ENCODE measurements around the gene RNF13. TPM values are rescaled to one million over a fixed set of nuclear protein-coding genes. Genes with fewer than 3 reads are reported as not detected.

RNF13 gene
- total RNA-seq, 1 donor from 2014 or later = 66.0 TPM

DNA sequence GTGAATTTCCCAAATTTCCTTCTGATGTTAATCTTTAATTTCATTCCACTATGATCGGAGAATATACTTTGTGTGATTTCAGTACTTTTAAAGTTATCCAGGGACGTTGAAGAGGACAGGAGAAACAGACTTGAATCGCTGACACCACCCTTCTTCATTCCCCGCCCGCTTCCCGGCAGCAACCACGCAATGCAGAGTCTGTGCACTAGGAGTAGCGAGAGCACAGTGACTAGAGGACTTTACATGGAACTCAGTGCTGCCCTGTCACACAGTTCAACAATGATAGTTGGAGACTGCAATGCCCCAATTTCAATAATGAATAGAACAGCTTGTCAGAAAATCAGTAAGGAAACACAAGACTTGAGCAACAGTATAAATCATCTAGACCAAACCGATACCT, 73.9 kb downstream of the RNF13 start:
- Histone ChIP-seq H3K36me3 (peaks cover 0 to 7% of the 10 kb centered on the region in 2 donors), H3K4me1 (peaks cover 11% of the 10 kb centered on the region), H3K27ac (no peak overlapping the region), H3K4me3 (no peak overlapping the region), H3K9me3 (no peaks in the 10 kb centered on the region), H3K27me3 (no peaks in the 10 kb centered on the region)
- DNase-seq (ENCODE audit: extremely low spot score in 2 of 2) = no peak
- TF ChIP-seq POLR2A (IDR thresholded peaks at IDR 0.05) = no peak
- TF ChIP-seq CTCF (IDR thresholded peaks at IDR 0.05) = no peak
- TF ChIP-seq POLR2AphosphoS5 (IDR thresholded peaks at IDR 0.05; ENCODE audit: insufficient read depth in 1 of 2, low read depth in 1 of 2) = no peak
- intact Hi-C loops (cut with DNase I) = no loop called here

- Histone ChIP-seq H3K27me3 (no peaks in the 10 kb centered on the region), H3K9me3 (no peaks in the 10 kb centered on the region), H3K4me3 (no peak overlapping the region), H3K27ac (no peak overlapping the region), H3K4me1 (peaks cover 11% of the 10 kb centered on the region), H3K36me3 (peaks cover 0 to 12% of the 10 kb centered on the region in 2 donors)
- TF ChIP-seq CTCF (IDR thresholded peaks at IDR 0.05) = no peak
- TF ChIP-seq POLR2AphosphoS5 (IDR thresholded peaks at IDR 0.05; ENCODE audit: insufficient read depth in 1 of 2, low read depth in 1 of 2) = no peak
- TF ChIP-seq POLR2A (IDR thresholded peaks at IDR 0.05) = no peak
- intact Hi-C loops (cut with DNase I) = no loop called here
- DNase-seq (ENCODE audit: extremely low spot score in 2 of 2) = no peak
Observed at GRCh38 chr3:149891621-149892020, 78.6 kb downstream of the RNF13 start.

- intact Hi-C loops (cut with DNase I) = no loop called here
- Histone ChIP-seq H3K27ac (no peak overlapping the region), H3K9me3 (no peaks in the 10 kb centered on the region), H3K27me3 (no peaks in the 10 kb centered on the region), H3K36me3 (peaks cover 0 to 13% of the 10 kb centered on the region in 2 donors), H3K4me1 (peaks cover 11% of the 10 kb centered on the region), H3K4me3 (no peak overlapping the region)
- no peak for DNase-seq (ENCODE audit: extremely low spot score in 2 of 2)
- TF ChIP-seq CTCF (IDR thresholded peaks at IDR 0.05) (no peak), POLR2A (IDR thresholded peaks at IDR 0.05) (no peak), POLR2AphosphoS5 (IDR thresholded peaks at IDR 0.05; ENCODE audit: insufficient read depth in 1 of 2, low read depth in 1 of 2) (no peak)
Observed at GRCh38 chr3:149892371-149892770, 79.4 kb downstream of the RNF13 start.

DNA sequence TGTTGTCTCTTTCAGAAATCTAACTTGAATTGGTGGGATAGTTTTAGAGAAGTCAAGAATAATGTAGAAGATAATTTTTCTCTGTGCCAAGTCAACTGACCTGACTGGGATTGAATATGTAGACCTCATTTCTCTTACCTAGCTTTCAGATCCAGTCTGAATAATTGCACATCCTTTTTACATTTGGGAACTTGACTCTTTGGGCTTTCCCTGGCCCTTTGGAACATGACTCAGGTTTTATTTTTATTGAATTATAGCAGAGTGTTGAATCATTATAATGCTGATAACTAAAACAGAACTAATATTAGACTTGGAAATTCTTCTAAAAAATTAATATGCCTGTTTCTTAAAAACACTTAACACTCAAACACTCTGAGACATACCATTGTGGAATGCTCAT, 81.2 kb downstream of the RNF13 start:
- DNase-seq (ENCODE audit: extremely low spot score in 2 of 2) = no peak
- Histone ChIP-seq H3K9me3 (no peaks in the 10 kb centered on the region), H3K27ac (no peak overlapping the region), H3K36me3 (peaks cover 0 to 18% of the 10 kb centered on the region in 2 donors), H3K4me1 (peaks cover 11% of the 10 kb centered on the region), H3K4me3 (no peak overlapping the region), H3K27me3 (no peaks in the 10 kb centered on the region)
- intact Hi-C loops (cut with DNase I) = no loop called here
- no peak for TF ChIP-seq CTCF (IDR thresholded peaks at IDR 0.05)
- no peak for TF ChIP-seq POLR2AphosphoS5 (IDR thresholded peaks at IDR 0.05; ENCODE audit: insufficient read depth in 1 of 2, low read depth in 1 of 2)
- no peak for TF ChIP-seq POLR2A (IDR thresholded peaks at IDR 0.05)

- H3K36me3 ChIP-seq = peaks cover 0 to 18% of the 10 kb centered on the region in 2 donors
- intact Hi-C loops (cut with DNase I) = no loop called here
- no peaks in the 10 kb centered on the region for H3K9me3 ChIP-seq
- H3K27ac ChIP-seq = no peak overlapping the region
- no peaks in the 10 kb centered on the region for H3K27me3 ChIP-seq
- no peak overlapping the region for H3K4me3 ChIP-seq
- peaks cover 5% of the 10 kb centered on the region for H3K4me1 ChIP-seq
- no peak for TF ChIP-seq CTCF (IDR thresholded peaks at IDR 0.05)
- TF ChIP-seq POLR2AphosphoS5 (IDR thresholded peaks at IDR 0.05; ENCODE audit: insufficient read depth in 1 of 2, low read depth in 1 of 2) = no peak
- DNase-seq (ENCODE audit: extremely low spot score in 2 of 2) = no peak
Observed at GRCh38 chr3:149895339-149895738, 82.3 kb downstream of the RNF13 start.

All from vagina (tissue), 2 donors.